HG03039 (cell line): ENCODE data around the gene RBM47.
"Not testable (repeated sequence)": the region's sequence is repeated elsewhere in the genome, so short reads cannot be mapped to it uniquely, and the experiment has no call there.

Experiments
- ATAC-seq: cut with Tn5 transposase; IDR thresholded peaks from one replicate; pipeline ENCODE4 v1.9.1; 2021; ENCODE audit warnings: mild to moderate bottlenecking, moderate library complexity; ENCODE audit not compliant: unreplicated experiment

Gene RBM47

DNA sequence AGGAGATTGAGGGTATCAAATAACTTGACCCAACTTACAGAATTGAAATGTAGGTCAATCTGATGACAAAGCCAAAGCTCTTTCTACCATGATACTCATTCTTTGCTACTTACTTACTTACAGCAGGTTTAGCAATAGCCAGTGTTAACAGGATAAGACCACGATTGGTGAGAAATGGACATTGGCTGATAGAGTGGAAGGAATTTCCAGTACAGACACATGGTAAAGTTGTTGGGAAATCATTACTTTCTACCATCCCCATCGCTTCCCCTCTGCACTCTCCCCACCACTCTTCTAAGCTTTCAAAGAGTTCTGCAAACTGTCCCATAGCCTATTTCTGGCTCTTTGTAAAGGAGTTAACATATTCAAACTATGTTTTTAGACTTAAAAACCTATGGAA, 174.8 kb downstream of the RBM47 start:
- ATAC-seq = no peak

DNA sequence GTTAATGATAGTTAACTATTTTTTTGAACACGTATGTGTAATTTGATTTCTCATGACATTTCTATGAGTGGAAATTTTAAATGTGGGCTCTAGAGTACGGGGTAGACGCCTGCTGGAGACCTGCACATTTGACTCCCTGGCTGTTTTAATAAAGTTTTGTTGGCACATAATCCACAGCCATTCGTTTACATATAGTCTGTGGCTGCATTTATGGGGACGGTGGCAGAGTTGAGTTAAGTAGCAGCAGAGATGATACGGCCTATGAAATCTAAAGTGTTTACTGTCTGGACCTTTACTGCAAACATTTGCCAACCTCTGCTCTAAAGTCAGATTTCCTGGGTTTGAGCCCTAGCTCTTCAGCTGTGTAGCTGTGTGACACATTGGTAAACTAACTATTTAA, 175.8 kb downstream of the RBM47 start:
- ATAC-seq = no peak

DNA sequence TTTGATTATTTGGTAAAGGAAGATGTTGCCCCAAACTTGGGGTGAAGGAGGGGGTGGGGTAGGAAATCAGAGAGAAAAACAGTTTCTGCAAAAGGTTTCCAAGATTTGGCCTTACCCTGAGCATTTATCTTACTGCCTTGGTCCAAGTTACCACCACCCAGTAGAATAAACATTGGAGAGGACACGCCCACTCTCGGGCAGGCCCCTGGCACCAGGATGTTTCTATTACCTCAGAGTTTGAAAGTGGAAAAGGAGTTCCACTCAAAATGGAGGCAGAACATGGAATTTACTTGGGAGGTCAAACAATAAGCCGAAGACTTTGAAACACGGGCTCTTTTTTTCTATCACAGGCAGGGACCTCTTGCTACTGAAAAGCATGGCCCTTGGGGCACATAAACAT, 180.8 kb downstream of the RBM47 start:
- ATAC-seq = no peak

DNA sequence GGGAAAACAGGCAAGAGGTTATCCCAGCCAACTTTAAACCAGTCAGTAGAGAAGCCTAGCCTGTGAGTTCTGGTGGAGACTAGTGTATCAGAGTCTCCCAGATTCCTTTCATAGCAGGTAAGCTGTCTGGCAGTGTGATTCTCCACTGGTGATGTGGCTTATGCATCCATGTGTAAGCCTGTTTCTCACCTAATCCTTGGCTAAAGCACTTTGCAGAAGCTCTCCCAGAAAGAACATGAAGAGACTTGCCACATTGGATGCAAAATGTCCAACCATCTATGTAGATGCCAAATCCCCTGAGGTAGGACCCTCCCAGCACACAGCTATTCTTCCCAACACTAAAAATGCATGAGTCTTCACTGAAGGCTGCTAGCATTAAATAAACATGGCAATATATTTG, 182.8 kb downstream of the RBM47 start:
- ATAC-seq = no peak

DNA sequence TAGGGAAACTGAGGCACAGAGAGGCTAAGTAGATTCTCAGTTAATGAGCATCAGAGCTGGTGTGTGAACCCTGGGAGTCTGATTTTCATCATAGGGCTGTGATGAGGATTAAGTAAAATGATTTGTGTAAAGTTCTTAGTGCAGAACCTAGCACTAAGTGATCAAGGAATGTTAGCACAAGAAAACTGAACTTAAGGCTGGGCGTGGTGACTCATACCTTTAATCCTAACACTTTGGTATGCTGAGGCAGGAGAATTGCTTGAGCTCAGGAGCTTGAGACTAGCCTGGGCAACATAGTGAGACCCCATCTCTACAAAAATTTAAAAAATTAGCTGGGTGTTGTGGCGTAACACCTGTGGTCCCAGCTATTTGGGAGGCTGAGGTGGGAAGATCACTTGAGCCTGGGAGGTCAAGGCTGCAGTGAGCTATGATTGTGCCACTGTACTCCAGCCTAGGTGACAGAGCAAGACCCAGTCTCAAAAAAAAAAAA, 183.4 kb downstream of the RBM47 start:
- ATAC-seq = not testable (repeated sequence)

DNA sequence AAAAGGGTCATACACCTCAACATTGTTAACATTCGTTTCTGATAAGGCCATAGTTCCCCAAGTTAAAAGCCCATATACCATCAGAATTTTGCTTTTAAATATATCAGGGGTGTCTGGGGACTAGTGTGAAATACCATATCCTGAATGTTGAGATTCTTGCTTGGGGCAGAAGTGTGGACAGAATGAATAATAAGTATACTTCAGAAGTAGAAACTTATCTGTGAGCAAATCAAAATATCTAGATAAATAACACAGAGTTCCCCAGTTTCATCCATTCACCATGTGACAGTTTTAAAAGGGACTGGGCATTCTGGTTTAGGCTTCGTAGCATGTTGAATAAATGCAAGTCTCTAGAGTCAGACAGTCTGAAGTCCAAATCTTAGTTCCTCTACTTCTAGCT, 184.0 kb downstream of the RBM47 start:
- ATAC-seq = no peak

DNA sequence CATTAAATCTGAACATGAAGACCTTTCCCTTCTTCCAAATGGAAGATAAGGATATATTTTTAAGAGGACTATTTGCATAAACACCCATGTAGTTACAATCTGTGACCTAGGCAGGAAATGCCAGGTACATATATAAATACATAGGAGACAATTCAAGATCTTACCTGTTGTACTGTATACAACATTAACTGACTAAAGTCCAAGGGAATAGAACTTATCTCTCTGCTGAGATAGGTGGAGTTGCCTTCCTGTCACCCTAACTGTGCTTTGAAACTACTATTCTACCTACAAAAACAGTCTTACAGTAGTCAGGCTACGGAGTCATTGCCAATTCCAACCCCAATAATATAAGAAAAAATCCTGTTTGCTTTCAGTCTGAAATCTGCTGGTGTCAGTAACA, 188.2 kb downstream of the RBM47 start:
- ATAC-seq = no peak

DNA sequence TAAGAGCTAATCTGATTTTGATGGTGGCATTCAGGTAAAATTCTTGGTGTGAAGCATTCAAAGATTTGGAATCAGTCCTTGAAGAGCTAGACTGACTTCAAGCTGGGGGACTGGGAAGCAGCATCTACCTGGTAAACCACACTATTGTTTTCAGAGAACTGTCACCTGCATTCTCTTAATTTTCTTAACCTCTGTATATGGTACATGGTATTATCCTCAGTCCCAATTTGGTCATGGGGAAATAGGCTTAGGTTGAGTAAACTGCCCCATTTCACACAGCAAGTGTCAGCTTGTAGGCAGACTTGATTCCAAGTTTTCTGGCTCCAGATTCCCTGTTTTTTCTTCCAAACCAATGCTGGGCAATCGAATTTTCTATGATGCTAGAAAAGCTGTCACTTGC, 190.1 kb downstream of the RBM47 start:
- ATAC-seq = no peak

GRCh38 chr4:40438384-40439026, 191.2 kb downstream of the RBM47 start:
- ATAC-seq = no peak

- ATAC-seq = no peak
These were observed 191.8 kb downstream of the RBM47 start for GRCh38 chr4:40437741-40438383.

GRCh38 chr4:40435306-40435705, 194.4 kb downstream of the RBM47 start:
- not testable (repeated sequence) for ATAC-seq

DNA sequence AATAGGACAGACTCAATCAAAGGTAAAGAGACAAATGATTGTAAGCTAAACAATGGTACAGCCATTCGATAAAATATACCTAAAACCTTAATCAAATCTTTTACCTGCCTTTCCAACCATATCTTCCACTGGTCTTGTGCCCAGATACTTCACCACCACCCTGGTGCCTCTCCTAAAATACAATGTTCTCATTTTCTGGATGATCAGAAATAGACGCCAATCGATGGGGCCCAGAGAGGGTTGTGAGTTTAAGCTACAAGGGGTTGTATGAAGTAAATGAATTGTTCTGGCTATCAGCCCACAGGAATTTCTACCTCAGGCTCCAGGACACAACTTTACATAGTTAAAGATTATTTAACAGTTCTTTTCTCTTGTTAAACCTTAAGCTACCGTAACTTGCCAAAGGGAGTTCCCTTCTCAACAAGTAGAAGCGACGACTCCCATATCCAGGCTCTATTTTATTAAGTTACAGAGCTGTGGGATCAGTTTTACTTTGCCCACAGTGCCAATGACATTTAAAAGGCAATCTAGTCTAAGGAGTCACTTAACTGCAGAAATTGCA, 195.5 kb downstream of the RBM47 start:
- ATAC-seq = no peak

DNA sequence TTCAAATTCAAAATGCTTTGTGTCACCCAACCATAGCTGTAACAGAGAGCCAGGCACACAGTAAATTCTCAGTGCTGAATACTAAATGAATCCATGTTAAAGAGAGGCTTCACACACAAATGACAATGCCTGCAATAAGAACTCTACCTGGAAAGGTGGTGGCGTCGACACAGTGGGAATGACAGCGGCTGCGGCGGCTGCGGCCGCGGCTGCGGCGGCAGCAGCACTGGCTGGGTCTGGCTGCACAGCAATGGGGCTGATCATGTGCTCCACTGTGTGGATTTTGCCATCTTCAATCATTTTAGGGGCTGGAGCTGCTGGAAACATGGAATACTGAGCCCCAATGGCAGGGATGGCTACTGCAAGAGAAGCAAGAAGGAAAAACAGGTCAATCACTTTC, 197.2 kb downstream of the RBM47 start:
- ATAC-seq = no peak

GRCh38 chr4:40427871-40428270, 201.8 kb downstream of the RBM47 start:
- not testable (repeated sequence) for ATAC-seq

- ATAC-seq = no peak
These were observed 202.5 kb downstream of the RBM47 start for GRCh38 chr4:40427128-40427527.

DNA sequence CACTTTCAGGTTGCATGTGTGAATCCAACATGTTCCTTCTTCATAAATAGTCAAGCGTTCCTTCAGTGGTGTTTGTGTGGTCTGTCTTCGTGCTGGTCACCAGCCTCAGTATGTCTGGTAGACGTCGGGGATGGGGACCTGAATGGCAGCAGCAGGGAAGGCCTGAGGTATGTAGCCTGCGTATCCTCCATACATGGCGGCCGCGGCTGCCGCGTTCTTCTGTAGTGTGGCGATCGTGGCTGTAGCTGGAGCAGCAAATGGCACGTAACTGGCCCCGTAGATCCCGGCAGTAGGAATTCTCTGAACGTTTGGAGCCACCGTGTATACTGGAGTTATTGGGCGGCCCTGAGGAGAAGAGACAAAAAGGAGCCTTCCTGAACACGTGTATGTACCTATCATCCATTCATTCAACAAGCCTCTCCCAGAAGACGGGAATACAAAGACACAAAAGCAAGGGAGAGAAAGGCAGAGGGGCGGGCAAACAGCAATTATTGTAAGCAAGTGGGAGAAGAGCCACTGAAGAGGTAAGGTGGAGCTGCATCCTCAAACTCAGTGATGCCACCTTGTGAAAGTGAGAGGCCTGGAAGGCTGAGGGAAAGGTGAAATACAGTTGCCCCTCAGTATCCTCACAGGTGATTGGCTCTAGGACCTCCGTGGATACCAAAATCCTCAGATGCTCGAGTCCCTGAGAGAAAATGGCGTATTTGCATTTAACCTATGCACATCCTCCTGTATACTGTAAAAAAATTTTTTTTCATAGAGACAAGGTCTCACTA, 203.7 kb downstream of the RBM47 start:
- no peak for ATAC-seq

DNA sequence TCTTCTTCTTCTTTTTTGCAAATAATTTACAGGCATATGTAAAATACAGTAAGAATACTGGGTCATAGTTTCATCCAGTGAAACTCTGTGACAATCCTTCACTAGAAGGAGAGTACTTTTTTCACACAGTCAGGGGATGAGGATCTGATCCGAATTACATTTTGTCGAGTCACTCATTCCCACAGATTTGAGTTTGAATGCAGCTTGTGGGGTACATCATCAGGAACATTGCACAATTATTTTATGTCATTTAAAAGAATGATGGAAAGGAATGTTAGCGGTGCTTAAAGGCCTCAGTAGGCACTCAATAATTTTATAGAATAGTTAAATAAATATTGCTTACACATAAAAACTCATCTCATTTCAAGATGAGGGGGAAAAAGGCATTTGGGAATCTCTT, 205.9 kb downstream of the RBM47 start:
- no peak for ATAC-seq

DNA sequence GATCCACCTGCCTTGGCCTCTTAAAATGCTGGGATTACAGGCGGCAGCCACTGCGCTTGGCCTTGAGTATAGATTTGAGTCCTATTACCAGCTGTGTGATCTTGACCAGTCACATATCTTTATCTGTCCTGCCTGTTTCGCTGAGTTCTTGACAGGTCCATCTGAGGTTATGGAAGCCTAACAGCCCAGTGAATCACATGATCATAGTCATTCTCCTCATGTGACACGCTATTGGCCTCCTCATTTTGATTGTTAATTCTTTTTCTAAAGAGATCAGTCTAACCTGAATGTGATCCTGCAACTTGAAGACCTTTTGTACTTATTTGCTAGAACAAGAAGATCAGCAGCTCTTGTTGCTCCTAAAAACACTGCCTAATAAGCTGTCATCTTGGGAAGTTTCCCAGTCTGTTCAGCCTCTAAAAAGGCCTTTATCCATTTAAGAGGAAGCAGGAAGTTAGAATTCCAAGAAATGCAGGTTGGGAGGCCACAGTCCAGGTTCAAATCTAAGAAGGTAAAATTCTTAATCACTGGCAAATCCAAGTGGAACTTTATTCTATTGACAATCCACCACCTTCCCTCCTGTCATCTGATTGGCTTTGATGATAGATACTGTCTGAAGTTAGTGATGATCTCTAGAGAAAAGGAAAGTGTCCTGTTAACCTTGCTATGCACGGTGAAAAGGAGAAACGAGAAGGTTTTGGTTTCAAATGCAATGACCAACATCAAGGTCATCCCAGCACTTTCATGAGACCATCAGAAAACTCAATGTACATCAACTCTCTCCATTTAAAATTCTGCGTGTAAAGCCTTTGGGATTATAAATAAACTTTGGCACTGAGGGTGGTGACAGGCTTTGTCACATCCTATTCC, 207.6 kb downstream of the RBM47 start:
- no peak for ATAC-seq

DNA sequence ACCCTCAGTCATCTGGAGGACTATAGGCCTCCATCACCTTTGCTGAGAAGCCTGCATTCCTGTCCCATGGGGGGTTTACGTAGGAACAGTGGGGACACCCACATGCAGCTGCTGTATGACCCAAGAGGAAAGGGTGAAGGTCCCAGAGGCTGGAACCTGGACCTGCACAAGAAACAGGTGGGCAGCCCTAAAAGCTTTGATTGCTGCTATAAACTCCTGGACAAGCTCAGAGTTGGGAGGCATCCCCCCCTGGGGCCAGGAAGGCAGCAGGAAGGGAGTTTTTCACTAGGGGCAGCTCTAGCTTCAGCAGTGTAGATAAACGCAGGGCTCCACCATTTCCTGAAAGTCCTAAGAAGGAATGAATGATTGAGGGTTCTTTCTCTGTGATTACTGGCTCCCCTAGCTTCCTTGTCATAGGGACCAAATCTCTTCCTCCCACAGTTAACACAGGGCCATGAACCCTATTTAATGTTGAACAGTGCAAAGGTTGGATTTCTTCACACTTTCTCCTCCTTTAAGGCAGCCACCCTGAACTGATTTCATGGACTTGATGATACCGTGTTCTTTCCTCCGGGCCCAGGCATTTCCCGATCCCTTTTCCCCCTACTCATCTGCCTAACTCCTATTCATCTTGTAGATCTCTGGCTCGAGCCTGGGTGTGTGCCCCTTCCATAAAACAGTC, 210.3 kb downstream of the RBM47 start:
- ATAC-seq = no peak
